A549 (cell line): Measurements from ENCODE around the gene IL4I1. TPM values are rescaled to one million over a fixed set of nuclear protein-coding genes. Genes with fewer than 3 reads are reported as not detected.

ENCODE experiments used
- ATAC-seq, 2 experiments: fragments of 200-7000 bp in 1 of 2; fragments of >200 bp in 1 of 2; cut with Nextera tagmentation in 1 of 2; cut with Tn5 transposase in 1 of 2; 3 replicates each; pipeline versions ENCODE4 v1.8.0 to v1.9.1; 2018 to 2020; ENCODE audit warnings: mild to moderate bottlenecking in 1 of 2, moderate library complexity in 1 of 2
- CTCF ChIA-PET: fragments of 300-600 bp; sonication (Branson Sonifier 250); formaldehyde crosslinking; extraction: SDS; loops from one replicate; lab custom pipeline; 2021; ENCODE audit warnings: antibody characterized with exemption, inconsistent platforms; lab: Yijun Ruan, JAX
- POLR2A ChIA-PET: fragments of 350-600 bp; formaldehyde crosslinking; extraction: SDS; loops from one replicate; lab custom pipeline; 2021; ENCODE audit warnings: antibody characterized with exemption, inconsistent platforms; lab: Yijun Ruan, JAX
- DNase-seq, 2 experiments: peaks; one replicate each; pipeline versions ENCODE4 v3.0.0 to v3.0.0-alpha.2; 2011 to 2016; ENCODE audit warnings: low read depth in 1 of 2, low spot score in 1 of 2
- FAIRE-seq: peaks from 2 replicates; lab custom pipeline; 2011; peaks lifted over from hg19 to GRCh38; lab: Jason Lieb, UNC
- H3K27ac ChIP-seq, 2 experiments: fragments of >200 bp; sonication (Bioruptor Twin); formaldehyde crosslinking; 3 replicates each; pipeline ENCODE4 v1.5.1; 2016 to 2017
- H3K4me1 ChIP-seq: fragments of >200 bp; sonication (Bioruptor Twin); formaldehyde crosslinking; 3 replicates; pipeline ENCODE4 v1.6.1; 2016
- H3K4me2 ChIP-seq: fragments of >200 bp; sonication (Bioruptor Twin); formaldehyde crosslinking; 3 replicates; pipeline ENCODE4 v1.6.1; 2016
- H3K4me3 ChIP-seq: fragments of >200 bp; sonication (Bioruptor Twin); formaldehyde crosslinking; 3 replicates; pipeline ENCODE4 v1.5.1; 2016
- H3K9me3 ChIP-seq: fragments of >200 bp; sonication (Bioruptor Twin); formaldehyde crosslinking; 3 replicates; pipeline ENCODE4 v1.6.1; 2016
- CBX8 ChIP-seq: fragments of 200-600 bp; sonication (generic); IDR thresholded peaks from 2 replicates; pipeline ENCODE4 v1.6.1; 2016
- CEBPB ChIP-seq, 2 experiments: fragments of >200 bp in 1 of 2; sonication (Bioruptor Twin) in 1 of 2; formaldehyde crosslinking in 1 of 2; IDR thresholded peaks; 2 replicates each; pipeline ENCODE4 v1.6.1; 2012 to 2016
- EHMT2 ChIP-seq: fragments of 200-600 bp; sonication (generic); IDR thresholded peaks from 2 replicates; pipeline ENCODE4 v1.6.1; 2016; ENCODE audit warnings: antibody characterized with exemption, low read depth, mild to moderate bottlenecking, moderate library complexity
- FOSB ChIP-seq: fragments of 250-450 bp; sonication (Bioruptor Pico); IDR thresholded peaks from 2 replicates; pipeline ENCODE4 v1.5.0; 2020; ENCODE audit warnings: mild to moderate bottlenecking, moderate library complexity
- HES2 ChIP-seq: fragments of >200 bp; sonication (Bioruptor Twin); formaldehyde crosslinking; IDR thresholded peaks from 2 replicates; pipeline ENCODE4 v1.6.1; 2016
- HMGXB4 ChIP-seq: fragments of 250-450 bp; sonication (Bioruptor Pico); IDR thresholded peaks from 2 replicates; pipeline ENCODE4 v1.5.0; 2021; ENCODE audit warnings: mild to moderate bottlenecking, moderate library complexity, borderline replicate concordance
- HOXB13 ChIP-seq: fragments of 250-450 bp; sonication (Bioruptor Pico); IDR thresholded peaks from 2 replicates; pipeline ENCODE4 v1.5.0; 2020; ENCODE audit warnings: low read depth, mild to moderate bottlenecking, moderate library complexity
- HOXB5 ChIP-seq: fragments of 250-450 bp; sonication (Bioruptor Pico); IDR thresholded peaks from 2 replicates; pipeline ENCODE4 v1.5.0; 2020; ENCODE audit warnings: mild to moderate bottlenecking, moderate library complexity
- JUN ChIP-seq, 2 experiments: fragments of >200 bp; sonication (Bioruptor Twin); formaldehyde crosslinking; IDR thresholded peaks; 2 replicates in 1 of 2; 3 replicates in 1 of 2; pipeline ENCODE4 v1.6.1; 2016 to 2017
- MYC ChIP-seq: IDR thresholded peaks from 2 replicates; pipeline ENCODE4 v1.6.1; 2012; ENCODE audit warnings: mild to moderate bottlenecking, inconsistent platforms, low read length, improper control_type of control experiment, borderline replicate concordance
- NFE2L2 ChIP-seq: fragments of 150-350 bp; conservative IDR thresholded peaks from 2 replicates; pipeline ENCODE4 v1.6.1; 2014; ENCODE audit warnings: low read length
- PBX3 ChIP-seq: IDR thresholded peaks from 2 replicates; pipeline ENCODE4 v1.6.1; 2012
- POLR2A ChIP-seq: IDR thresholded peaks from 2 replicates; pipeline ENCODE4 v1.6.1; 2012; ENCODE audit warnings: mild to moderate bottlenecking, low read length
- RAD21 ChIP-seq, 2 experiments: fragments of >200 bp in 1 of 2; sonication (Bioruptor Twin) in 1 of 2; formaldehyde crosslinking in 1 of 2; IDR thresholded peaks in 1 of 2; conservative IDR thresholded peaks in 1 of 2; 2 replicates in 1 of 2; 3 replicates in 1 of 2; pipeline ENCODE4 v1.6.1; 2012 to 2018; ENCODE audit warnings: inconsistent platforms in 1 of 2
- RARB ChIP-seq: fragments of 250-450 bp; sonication (Bioruptor Pico); IDR thresholded peaks from 2 replicates; pipeline ENCODE4 v1.8.0; 2021; ENCODE audit warnings: mild to moderate bottlenecking, moderate library complexity
- RCOR1 ChIP-seq: fragments of 150-350 bp; IDR thresholded peaks from 2 replicates; pipeline ENCODE4 v1.6.1; 2014; ENCODE audit warnings: antibody characterized with exemption, low read length, low read depth
- RFX5 ChIP-seq: fragments of 450-650 bp; IDR thresholded peaks from 2 replicates; pipeline ENCODE4 v1.7.1; 2014; ENCODE audit warnings: antibody characterized with exemption, mild to moderate bottlenecking, moderate library complexity
- SREBF2 ChIP-seq: fragments of 450-650 bp; IDR thresholded peaks from 2 replicates; pipeline ENCODE4 v1.6.1; 2014; ENCODE audit warnings: mild to moderate bottlenecking, moderate library complexity
- TFCP2L1 ChIP-seq: fragments of 250-450 bp; sonication (Bioruptor Pico); IDR thresholded peaks from 2 replicates; pipeline ENCODE4 v1.5.0; 2021; ENCODE audit warnings: mild to moderate bottlenecking
- TP53 ChIP-seq: fragments of 250-450 bp; sonication (Bioruptor Pico); IDR thresholded peaks from 2 replicates; pipeline ENCODE4 v1.5.0; 2021; ENCODE audit warnings: mild to moderate bottlenecking, moderate library complexity
- ZC3H11A ChIP-seq: fragments of 450-650 bp; IDR thresholded peaks from 2 replicates; pipeline ENCODE4 v1.6.1; 2014; ENCODE audit warnings: antibody characterized with exemption, mild to moderate bottlenecking
- ZFP36 ChIP-seq: fragments of 450-650 bp; IDR thresholded peaks from 2 replicates; pipeline ENCODE4 v1.6.1; 2014; ENCODE audit warnings: borderline replicate concordance; ENCODE audit not compliant: partially characterized antibody
- ZSCAN20 ChIP-seq: fragments of 250-450 bp; sonication (Bioruptor Pico); IDR thresholded peaks from 2 replicates; pipeline ENCODE4 v1.8.0; 2022; ENCODE audit warnings: mild to moderate bottlenecking, moderate library complexity
- WGBS: methylation state at CpG from one replicate; pipeline ENCODE4 v1.1.6; 2017; ENCODE audit errors: missing lambda C conversion rate; 5-methylcytosine and 5-hydroxymethylcytosine counted together
- polyA plus RNA-seq, 4 experiments: library from polyadenylated mRNA; depleted of rRNA in 3 of 4; stranded (reverse); fragments of >200 nt; fragmentation: RNase III in 1 of 4; extraction: RNeasy Plus Mini Kit Qiagen cat#74134 plus additional on column Dnase treatment in 1 of 4; gene quantifications; 2 replicates in 3 of 4; 3 replicates in 1 of 4; pipeline ENCODE4 v1.2.3, GENCODE V29; 2011 to 2017
- TF ChIP-seq, protein P1 (sequence below): fragments of 150-350 bp; IDR thresholded peaks from 2 replicates; pipeline ENCODE4 v1.6.1; 2014; ENCODE audit warnings: low read depth, mild to moderate bottlenecking, low read length
- TF ChIP-seq, protein P2 (sequence below): fragments of >200 bp; sonication (Bioruptor Twin); formaldehyde crosslinking; IDR thresholded peaks from 3 replicates; pipeline ENCODE4 v1.6.1; 2016

Gene IL4I1
- polyA plus RNA-seq, 2 of the 4 experiments (the other 2 are of a cell fraction): 0.18 to 0.62 TPM

GRCh38 chr19:49936549-49936948, 39.9 kb upstream of the IL4I1 start:
- no peak; a peak in 1 of 6 replicates for ATAC-seq
- CTCF ChIA-PET: interaction anchor here (0.8 to 7.5 kb wide), 7 partner anchors 13 to 199 kb away, joined by 3 to 121 read pairs (median 24); no protein-coding TSS in a partner anchor
- POLR2A ChIA-PET: no interaction called here

DNA sequence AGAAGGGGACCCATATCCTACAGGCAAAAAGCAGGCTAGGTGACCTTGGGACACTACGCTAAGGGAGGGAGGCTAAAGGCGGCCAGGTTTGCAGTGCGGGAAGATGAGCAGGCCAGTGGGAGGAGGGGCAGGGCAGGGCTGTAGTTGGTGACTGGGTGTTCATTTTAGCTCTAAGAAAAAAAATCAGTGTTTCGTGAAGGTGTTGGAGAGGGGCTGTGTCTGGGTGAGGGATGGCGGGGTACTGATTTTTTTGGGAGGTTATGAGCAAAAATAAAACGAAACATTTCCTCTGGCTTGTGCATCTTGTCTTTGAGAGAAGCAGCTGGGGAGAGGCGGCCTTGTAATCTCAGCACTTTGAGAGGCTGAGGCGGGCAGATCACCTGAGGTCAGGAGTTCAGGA, 37.0 kb upstream of the IL4I1 start:
- FAIRE-seq: no peak
- POLR2A ChIA-PET: no interaction called here
- CTCF ChIA-PET: interaction anchor here (0.6 to 7.5 kb wide), 4 partner anchors 16 to 146 kb away, joined by 4 to 121 read pairs (median 41); no protein-coding TSS in a partner anchor

More at GRCh38 chr19:49936549-49936948, 39.9 kb upstream of the IL4I1 start:
- Histone ChIP-seq H3K4me1 (peaks cover 4% of the 10 kb centered on the region; the same call in 1 of the 3 replicates), H3K4me3 (no peak overlapping the region), H3K4me2 (no peak overlapping the region), H3K27ac (no peak overlapping the region), H3K9me3 (no peaks in the 10 kb centered on the region)
- FAIRE-seq (no peak), DNase-seq (no peak)
- no peak for TF ChIP-seq ZSCAN20 (CRISPR knock-in tag)
- TF ChIP-seq, protein P1, sequence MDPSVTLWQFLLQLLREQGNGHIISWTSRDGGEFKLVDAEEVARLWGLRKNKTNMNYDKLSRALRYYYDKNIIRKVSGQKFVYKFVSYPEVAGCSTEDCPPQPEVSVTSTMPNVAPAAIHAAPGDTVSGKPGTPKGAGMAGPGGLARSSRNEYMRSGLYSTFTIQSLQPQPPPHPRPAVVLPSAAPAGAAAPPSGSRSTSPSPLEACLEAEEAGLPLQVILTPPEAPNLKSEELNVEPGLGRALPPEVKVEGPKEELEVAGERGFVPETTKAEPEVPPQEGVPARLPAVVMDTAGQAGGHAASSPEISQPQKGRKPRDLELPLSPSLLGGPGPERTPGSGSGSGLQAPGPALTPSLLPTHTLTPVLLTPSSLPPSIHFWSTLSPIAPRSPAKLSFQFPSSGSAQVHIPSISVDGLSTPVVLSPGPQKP: no peak
- TF ChIP-seq JUN (IDR thresholded peaks at IDR 0.05): no peak
- TF ChIP-seq, protein P2, sequence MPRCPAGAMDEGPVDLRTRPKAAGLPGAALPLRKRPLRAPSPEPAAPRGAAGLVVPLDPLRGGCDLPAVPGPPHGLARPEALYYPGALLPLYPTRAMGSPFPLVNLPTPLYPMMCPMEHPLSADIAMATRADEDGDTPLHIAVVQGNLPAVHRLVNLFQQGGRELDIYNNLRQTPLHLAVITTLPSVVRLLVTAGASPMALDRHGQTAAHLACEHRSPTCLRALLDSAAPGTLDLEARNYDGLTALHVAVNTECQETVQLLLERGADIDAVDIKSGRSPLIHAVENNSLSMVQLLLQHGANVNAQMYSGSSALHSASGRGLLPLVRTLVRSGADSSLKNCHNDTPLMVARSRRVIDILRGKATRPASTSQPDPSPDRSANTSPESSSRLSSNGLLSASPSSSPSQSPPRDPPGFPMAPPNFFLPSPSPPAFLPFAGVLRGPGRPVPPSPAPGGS: no peak
- TF ChIP-seq CEBPB (IDR thresholded peaks at IDR 0.05): no peak
- no peak for TF ChIP-seq EHMT2
- TF ChIP-seq POLR2A: no peak
- 39% methylated on average over 5 of the region's 5 CpGs for WGBS

GRCh38 chr19:49932731-49933131, 36.0 kb upstream of the IL4I1 start:
- WGBS: 96% methylated on average over 20 of the region's 25 CpGs
- no peak for FAIRE-seq
- H3K4me2 ChIP-seq: no peak overlapping the region
- no peak for TF ChIP-seq TFCP2L1 (CRISPR knock-in tag)
- no peak for TF ChIP-seq POLR2A
- TF ChIP-seq, all 56 proteins: peak for 0
- no peak overlapping the region for H3K27ac ChIP-seq
- ATAC-seq (no peak), DNase-seq (no peak)
- no peak overlapping the region for H3K4me3 ChIP-seq
- peaks cover 7% of the 10 kb centered on the region for H3K4me1 ChIP-seq
- CTCF ChIA-PET: interaction anchor here (1.1 to 7.5 kb wide), 3 partner anchors 17 to 52 kb away, joined by 4 to 121 read pairs (median 78); no protein-coding TSS in a partner anchor
- H3K9me3 ChIP-seq: no peaks in the 10 kb centered on the region
- POLR2A ChIA-PET: interaction anchor here (0.7 kb wide), 1 partner anchor 44 kb away, joined by 5 read pairs; no protein-coding TSS in a partner anchor

More for the DNA sequence above, 37.0 kb upstream of the IL4I1 start:
- H3K4me3 ChIP-seq: no peak overlapping the region
- H3K27ac ChIP-seq: no peak overlapping the region
- TF ChIP-seq MYC (no peak), RCOR1 (no peak), HOXB5 (CRISPR knock-in tag) (no peak)
- TF ChIP-seq, all 56 proteins: peak for 0
- WGBS: 92% methylated on average over 8 of the region's 8 CpGs
- ATAC-seq (no peak), DNase-seq (no peak)
- no peaks in the 10 kb centered on the region for H3K9me3 ChIP-seq
- no peak overlapping the region for H3K4me2 ChIP-seq
- 0 out of 3 replicates have a peak, but pooled peaks cover 6% of the 10 kb centered on the region for H3K4me1 ChIP-seq

GRCh38 chr19:49932041-49932451, 35.4 kb upstream of the IL4I1 start:
- ATAC-seq (no peak), DNase-seq (no peak), FAIRE-seq (no peak)
- Histone ChIP-seq H3K4me1 (peaks cover 14% of the 10 kb centered on the region), H3K4me3 (no peak overlapping the region), H3K9me3 (no peaks in the 10 kb centered on the region), H3K27ac (no peak overlapping the region), H3K4me2 (no peak overlapping the region)
- ChIA-PET POLR2A (interaction anchor here (0.7 kb wide), 1 partner anchor 44 kb away, joined by 5 read pairs; no protein-coding TSS in a partner anchor), CTCF (interaction anchor here (1.5 kb wide), 1 partner anchor 215 kb away, joined by 3 read pairs; no protein-coding TSS in a partner anchor)
- 85% methylated on average over 5 of the region's 5 CpGs for WGBS
- TF ChIP-seq FOSB (CRISPR knock-in tag) (no peak), MYC (no peak), RFX5 (no peak), HES2 (no peak), RAD21 (conservative IDR thresholded peaks at IDR 0.05 in 1 of 2, IDR thresholded peaks at IDR 0.05 in 1 of 2) (no peak), RARB (CRISPR knock-in tag) (no peak), ZFP36 (no peak), SREBF2 (no peak), PBX3 (no peak), RCOR1 (no peak), HOXB13 (CRISPR knock-in tag) (no peak), HMGXB4 (no peak), ZC3H11A (no peak), HOXB5 (CRISPR knock-in tag) (no peak), TP53 (CRISPR knock-in tag) (no peak), CEBPB (IDR thresholded peaks at IDR 0.05) (no peak), CBX8 (no peak), NFE2L2 (no peak)
